GM19023 (cell line): ENCODE results near the gene HYI.
"Not testable (repeated sequence)": the region's sequence is repeated elsewhere in the genome, so short reads cannot be mapped to it uniquely, and the experiment has no call there.

Source experiments
- ATAC-seq: cut with Tn5 transposase; IDR thresholded peaks from one replicate; pipeline ENCODE4 v1.9.1; 2021; ENCODE audit warnings: mild to moderate bottlenecking, moderate library complexity; ENCODE audit not compliant: unreplicated experiment

HYI gene

DNA sequence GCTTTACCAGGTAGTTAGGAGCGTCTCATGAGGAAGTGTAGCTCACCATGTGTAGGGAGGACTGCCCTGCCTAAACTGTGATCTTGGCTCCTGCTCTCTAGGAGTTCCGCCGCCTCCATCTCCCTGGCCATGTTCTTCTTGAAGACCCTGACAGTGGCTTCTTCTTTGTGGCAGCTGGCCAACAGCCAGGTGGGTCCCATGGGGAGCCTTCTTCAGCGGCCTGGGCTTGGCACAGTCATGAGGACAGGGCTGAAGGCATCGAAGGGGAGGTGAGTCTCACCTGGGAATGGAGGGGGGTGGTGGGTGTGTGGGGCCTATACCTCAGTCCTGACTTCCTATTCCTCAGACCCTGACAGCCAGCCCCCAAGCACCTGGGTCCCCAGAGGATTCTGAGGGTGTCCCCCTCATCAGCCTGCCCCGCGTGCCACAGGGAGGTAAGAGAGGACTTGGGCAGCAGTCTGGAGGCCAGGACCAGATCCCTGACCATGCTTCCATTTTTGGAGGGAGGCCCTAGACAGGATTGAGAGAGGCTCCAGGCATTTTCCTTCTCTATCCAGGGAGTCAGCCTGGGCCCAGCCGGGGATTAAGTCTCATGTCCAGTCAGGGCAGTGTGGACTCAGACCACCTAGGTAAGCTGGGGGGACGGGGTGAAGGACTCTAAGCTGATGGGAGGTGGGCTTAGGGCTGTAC is 21.4 kb downstream of the HYI start:
- no peak for ATAC-seq

DNA sequence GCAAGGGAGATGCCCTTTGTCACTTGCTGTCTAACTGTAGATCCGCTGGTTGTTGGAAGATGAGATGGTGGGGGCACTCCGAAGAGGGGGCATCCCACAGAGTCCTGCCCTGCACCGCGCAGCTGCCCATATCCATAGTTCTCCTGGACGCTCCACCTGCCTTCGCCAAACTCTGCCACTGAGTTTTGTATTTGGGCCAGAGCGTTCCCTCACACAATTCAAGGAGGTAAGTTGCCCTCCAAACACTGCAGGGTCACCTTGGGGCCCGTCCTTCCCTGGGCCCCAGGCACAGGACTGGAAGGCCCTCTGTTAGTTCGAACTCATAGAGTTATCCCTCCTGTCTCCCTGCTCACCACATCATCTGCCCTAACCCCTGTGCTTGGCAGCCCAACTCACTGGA is 22.1 kb downstream of the HYI start:
- no peak for ATAC-seq

DNA sequence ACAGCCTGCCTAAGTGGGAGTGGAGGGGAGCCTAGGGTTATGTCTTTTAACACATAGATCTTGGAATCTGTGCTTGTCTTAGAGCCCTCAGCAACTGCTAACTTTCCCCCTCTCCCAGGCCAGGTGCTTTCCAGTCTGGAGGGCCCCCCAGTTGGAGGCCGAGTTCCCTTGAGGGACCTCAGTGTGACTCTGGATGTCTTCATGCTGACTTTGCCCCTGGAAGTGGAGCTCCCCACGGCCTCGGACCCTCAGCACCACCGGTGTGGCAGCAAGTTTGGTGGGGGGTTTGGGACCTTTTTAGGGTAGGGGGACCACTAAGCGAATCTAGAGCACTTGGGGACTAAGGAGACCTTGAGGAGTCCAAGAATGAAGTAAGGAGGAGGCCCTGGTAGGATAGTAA is 22.9 kb downstream of the HYI start:
- no peak for ATAC-seq

DNA sequence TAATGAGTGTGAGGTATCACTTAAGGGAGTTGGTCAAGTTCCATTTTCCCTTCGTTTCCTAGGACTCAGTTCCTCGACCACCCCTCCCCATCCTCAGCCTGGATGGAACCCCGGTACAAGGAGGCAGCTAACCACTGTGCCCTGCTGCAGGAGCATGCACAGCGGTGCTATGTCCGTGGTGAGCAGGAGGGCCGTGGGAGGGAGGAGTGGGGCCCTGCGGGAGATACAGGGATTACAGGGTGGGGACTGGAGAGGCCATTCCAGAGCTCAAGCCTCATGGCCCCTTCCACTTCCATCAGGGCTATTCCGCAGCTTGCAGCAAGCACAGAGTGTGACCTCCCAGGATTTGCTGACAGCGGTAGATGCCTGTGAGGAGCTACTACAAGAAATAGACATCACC is 25.8 kb downstream of the HYI start:
- ATAC-seq, result no peak

DNA sequence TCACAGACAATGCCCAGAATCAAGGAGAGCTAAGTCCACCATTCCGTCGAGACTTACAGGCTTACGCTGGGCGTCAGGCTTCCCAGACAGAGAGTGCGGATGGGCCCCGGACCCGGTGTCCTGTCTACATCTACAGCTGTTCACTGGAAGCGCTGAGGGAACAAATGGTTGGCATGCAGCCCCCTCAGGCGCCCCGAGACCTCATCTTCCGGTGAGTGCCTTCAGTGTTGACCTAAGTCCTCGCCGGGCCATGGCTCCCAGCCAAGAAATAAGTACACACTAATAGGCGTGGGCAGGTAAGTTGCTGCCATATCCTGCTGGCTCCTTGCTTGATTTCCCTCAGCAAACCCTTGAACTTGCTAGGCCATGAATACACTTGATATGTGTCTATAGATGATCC is 26.2 kb downstream of the HYI start:
- no peak for ATAC-seq

DNA sequence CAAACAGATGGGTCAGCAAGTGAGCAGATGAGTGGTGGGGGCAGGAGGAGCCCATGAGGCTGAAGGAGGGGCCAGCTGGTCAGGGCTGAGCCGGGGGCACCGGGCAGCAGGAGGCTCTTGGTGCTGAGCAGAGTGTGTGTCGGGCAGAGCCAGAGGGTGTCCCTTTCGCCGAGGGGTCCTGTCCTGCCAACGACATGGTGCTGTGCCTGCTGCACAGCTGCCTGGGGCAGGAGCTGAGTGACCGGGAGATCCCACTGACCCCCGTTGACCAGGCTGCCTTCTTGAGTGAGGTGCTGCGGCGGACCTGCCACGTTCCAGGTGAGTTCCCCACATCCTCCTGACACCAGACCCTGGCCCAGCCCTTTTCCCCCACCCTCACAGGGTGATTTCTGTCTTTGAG is 27.5 kb downstream of the HYI start:
- ATAC-seq, result no peak

DNA sequence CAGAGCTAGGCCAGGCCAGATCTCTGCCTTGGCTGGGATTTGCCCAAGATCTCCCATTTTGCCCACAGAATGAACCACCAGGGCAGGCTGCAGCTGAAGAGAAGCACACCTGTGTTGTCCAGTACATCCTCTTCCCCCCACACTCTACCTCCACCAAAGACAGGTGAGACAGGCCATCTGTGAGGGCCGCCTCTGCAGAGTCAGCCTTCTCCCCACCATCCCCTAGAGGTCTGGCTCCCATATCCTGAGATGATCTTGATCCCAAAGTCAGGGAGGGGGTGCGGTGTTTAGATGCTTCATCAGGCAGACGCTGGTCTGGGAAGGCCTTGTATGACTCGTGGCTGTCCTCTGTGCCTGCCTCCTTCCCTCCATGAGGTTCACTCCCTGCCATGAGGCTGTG is 28.7 kb downstream of the HYI start:
- ATAC-seq, result no peak

DNA sequence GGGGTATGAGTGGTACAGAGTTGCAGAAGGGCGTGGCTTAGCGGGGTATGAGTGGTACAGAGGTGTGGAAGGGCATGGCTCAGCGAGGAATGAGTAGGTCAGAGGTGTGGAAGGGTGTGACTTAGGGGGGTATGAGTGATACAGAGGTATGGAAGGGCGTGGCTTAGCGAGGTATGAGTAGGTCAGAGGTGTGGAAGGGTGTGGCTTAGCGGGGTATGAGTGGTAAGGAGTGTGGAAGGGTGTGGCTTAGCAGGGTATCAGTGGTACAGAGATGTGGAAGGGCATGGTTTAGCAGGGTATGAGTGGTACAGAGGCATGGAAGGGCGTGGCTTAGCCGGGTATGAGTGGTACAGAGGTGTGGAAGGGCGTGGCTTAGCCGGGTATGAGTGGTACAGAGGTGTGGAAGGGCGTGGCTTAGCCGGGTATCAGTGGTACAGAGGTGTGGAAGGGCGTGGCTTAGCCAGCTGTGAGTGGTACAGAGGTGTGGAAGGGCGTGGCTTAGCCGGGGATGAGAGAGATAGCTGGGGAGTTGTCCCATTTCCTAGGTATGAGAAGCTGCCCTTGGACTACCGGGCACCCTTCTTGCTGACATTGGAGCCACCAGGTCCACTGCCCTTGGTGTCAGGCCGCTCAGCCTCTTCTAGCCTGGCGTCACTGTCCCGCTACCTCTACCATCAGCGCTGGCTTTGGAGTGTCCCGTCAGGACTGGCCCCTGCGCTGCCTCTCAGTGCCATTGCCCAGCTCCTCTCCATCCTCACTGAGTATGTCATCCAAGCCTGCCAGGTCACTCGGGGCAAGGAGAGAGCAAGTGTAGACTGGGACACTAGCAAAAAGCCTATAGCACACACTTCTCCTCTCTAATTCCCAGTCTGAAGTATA is 29.8 kb downstream of the HYI start:
- ATAC-seq, result no peak

DNA sequence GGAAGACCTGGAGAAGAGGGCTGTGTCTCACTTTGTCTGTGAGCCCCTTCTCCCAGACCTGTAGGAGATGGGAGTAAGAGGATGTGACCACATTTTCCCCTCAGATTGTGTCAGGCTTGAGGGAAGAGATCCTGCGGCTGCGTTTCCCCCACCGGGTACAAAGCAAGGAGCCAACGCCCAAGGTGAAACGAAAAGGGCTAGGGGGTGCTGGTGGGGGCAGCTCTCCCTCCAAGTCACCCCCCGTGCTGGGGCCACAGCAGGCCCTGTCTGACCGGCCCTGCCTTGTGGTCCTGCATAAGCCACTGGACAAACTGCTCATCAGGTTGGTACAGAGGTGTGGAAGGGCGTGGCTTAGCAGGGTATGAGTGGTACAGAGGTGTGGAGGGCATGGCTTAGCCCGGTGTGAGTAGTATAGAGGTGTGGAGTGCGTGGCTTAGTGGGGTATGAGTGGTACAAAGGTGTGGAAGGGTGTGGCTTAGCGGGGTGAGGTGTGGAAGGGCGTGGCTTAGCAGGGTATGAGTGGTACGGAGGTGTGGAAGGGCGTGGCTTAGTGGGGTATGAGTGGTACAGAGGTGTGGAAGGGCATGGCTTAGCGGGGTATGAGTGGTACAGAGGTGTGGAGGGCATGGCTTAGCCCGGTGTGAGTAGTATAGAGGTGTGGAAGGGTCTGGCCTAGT is 30.6 kb downstream of the HYI start:
- no peak for ATAC-seq

DNA sequence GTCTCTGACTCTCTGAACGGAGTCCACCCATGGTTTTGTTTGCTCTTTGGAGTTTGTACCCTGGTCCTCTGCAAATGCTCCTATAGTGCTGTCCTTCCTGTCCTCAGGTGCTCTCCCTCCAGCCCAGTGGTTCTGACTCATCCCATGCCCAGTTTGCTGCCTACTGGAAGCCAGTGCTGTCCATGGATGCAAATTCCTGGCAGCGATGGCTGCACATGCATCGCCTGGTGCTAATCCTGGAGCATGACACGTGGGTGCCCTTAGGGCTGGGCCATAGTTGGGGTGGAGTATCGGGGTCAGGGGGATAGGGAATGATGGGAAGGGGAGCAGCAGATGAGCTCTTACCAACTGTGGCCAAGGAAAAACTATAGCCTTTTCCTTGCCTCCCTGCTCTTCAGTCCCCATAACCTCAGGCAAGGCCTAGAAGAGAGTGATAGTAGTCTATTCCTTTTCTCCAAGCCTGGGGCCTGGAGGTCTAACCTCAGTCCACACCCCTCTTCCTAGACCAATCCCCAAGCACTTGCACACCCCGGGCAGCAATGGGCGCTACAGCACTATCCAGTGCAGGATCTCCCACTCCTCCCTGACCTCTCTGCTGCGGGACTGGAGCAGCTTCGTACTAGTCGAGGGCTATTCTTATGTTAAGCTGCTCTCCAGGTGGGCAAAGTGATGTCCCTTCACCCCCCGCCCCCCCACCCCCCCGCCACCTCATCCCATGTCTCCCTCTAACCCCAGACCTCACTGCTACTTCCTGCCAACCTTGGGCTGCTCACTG is 31.6 kb downstream of the HYI start:
- ATAC-seq, result no peak

DNA sequence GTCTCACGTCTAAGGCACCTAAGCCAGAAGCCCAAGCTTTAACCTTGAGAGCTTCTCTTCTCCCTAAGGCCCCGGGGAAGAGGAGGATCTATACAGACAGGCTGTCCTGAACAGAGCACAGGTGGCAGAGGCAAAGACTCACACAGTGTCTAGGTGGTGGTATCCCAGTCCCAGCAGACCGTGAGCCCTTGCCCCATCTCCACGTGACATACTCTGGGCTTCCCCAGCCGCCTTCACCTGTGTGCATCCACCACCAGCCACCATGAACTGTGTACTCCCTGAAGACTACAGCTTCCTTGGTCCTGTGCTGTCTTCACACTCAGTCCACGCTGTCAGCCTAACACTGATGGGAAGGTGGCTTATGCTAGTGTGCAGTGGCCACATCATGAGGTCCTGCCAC is 32.3 kb downstream of the HYI start:
- ATAC-seq, result no peak

DNA sequence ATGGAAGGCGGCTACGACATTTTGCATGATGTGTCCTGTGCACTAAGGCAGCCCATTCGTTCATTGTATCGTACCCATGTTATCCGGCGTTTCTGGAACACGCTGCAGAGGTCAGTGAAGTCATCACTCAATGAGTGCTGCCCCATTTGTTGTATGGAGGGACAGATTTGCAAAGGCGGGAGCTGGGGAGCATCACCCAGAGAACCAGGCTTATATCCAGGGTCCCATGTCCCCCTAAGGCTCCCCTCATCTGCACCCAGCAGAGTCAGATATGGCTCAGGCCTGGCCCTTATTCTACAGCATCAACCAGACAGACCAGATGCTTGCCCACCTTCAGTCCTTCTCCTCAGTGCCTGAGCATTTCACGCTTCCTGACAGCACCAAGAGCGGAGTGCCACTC is 32.9 kb downstream of the HYI start:
- ATAC-seq, result no peak

DNA sequence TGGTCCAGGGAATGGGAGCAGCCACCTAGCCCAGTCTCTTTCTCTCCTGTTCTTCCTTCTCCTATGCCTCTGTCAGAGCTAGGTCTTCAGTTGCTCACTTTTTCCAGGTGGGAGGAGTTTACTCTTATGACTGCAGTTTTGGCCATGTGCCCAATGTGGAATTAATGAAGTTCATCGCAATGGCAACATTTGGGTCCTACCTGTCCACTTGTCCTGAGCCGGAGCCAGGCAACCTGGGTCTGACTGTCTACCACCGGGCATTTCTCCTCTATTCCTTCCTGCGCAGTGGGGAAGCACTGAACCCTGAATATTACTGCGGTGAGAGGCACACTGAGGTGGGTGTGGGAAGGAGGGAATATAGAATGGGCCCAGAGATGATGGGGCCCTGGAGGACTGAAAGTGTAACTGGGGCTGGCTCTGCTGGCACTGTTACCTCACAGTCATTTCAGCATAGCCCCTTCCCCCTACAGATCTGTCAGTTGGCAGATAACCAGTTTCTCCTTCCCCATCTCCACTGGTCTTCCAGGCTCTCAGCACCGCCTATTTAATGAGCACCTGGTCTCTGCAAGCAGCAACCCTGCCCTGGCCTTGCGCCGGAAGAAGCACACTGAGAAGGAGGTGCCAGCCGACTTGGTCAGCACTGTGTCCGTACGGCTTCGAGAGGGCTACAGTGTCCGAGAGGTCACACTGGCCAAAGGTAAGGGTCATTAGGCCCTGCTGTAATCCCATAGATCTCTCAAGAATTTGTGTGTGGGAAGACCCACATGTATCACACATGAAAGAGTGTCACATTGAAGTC is 33.9 kb downstream of the HYI start:
- no peak for ATAC-seq

DNA sequence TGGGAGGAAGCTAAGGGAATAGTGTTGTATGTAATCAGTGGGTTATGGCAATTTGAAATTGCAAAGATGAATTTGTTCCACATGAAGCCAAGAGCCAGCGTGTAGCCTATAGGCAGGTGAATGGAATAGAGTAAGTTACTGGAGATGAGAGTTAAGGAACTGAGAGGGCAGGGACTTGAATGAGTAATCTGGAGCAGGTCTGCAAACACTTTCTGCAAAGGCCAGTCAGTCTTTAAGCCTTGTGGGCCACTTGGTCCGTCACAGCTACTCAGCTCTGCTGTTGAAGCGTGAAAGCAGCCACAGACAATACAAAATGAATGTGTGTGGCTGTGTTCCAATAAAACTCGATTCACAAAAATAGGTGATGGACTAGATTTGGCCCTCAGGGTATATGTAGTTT is 34.9 kb downstream of the HYI start:
- no peak for ATAC-seq

DNA sequence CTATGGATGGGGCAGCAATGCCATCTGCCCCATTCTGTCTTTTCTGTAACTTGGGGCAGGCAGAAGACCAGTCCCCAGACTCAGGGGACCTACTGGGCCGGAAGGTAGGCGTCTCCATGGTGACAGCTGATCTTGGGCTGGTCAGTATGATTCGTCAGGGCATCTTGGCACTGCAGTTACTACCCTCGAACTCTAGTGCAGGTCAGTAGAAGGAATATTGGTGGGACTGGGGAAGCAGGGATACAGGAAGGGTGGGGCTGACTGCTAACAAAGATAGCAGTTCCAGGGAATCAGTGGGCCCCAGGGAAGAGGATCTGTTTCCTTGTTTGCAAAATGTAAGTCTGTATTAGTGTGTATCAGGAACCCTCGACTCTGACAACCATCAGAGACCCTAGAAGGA is 37.8 kb downstream of the HYI start:
- no peak for ATAC-seq

DNA sequence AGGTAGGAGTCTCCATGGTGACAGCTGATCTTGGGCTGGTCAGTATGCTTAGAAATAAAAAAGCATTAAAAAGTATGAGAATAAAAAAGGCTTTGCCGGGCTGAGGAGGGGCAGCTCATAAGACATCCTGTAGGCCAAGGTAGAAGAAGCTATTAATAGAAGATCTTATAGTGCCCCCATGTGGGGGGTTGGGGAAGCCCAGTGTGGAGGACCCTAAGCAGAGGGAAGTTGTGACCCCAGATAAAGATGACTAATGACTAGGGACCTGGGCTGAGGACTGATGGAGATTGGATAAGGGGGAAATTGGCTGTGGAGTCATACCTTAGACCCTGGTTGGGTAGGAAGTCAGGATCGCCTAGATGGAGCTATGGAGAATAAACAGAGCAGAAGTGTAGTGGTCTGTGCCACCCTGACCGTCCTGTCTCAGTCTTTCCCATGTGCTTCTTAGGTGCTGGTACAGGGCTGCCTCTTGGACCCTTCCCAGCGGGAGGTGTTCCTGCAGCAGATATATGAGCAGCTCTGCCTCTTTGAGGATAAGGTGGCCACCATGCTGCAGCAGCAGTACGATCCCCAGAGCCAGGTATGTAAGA is 39.0 kb downstream of the HYI start:
- ATAC-seq, result no peak

DNA sequence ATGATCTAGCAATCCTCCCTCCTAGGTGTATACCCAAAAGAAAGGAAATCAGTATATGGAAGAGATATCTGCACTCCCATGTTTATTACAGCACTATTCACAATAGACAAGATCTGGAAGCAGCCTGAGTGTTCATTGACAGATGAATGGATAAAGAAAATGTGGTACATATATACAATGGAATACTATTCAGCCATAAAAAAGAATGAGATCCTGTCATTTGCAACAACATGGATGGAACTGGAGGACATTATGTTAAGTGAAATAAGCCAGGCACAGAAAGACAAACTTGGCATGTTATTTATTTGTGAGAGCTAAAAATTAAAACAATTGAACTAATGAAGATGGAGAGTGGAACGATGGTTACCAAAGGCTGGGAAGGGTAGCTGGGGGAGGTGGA is 40.3 kb downstream of the HYI start:
- ATAC-seq, result not testable (repeated sequence)

DNA sequence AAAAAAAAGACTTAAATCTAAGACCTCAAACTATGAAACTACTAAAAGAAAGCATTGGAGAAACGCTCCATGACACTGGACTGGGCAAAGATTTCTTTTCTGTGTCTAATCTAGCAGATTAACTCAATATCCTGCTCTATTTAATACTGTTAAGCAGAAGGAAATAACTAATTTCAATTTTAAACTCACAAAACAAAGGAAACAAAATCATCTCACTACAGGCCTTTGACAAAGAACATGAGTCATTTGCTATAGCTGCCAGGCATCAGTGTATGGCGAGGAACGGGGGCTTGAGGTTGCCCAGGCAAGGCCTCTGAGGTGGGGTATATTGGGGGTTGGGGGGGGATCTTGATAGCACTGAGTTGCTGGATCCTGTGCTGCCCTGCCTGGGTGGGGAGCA is 43.2 kb downstream of the HYI start:
- no peak for ATAC-seq

DNA sequence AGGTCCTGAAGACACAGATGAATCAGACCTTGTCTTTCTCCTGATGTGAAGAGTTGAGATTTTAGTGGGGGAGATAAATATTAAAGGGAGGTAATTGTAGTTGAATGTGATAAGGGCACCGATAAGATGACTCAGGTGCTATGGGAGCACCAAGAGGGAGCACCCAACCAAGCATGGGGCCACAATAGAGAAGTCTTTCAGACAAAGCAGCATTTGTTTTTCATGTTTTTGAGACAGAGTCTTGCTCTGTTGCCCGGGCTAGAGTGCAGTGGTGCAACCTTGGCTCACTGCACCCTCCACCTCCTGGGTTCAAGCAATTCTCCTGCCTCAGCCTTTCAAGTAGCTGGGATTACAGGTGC is 47.9 kb downstream of the HYI start:
- ATAC-seq, result no peak

DNA sequence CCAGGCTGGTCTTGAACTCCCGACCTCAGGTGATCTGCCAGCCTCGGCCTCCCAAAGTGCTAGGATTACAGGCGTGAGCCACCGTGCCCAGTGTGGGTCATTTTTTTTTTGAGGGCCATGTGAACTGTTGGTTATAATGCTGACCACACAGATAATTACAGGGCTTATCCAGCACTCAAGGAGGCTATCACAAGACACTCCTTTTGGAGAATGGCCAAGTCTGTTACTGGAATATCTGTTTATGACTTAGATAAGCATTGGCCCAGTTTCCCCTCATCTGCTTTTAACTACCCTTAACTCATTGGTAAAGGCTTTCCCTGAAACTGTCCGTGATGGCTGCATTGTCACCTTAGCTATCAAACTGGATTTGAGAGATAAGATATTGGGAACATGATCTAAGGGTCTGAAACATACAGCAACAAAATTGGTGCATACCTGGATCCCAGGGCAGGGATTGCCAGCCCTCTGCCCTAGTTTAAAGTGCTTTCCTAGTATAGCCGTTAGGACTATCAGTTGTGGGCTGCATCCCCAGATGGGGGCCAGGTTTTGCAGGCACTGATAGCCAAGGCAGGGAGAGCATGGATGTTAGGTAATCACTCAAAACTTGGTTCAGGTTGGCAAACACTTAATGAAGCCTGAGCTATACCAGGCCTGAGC is 48.4 kb downstream of the HYI start:
- no peak for ATAC-seq
